HEK293 (cell line): ENCODE measurements around the gene CXorf65.

Experiments
- CTCF ChIA-PET: fragments of 350-600 bp; formaldehyde crosslinking; extraction: SDS; loops from one replicate; lab custom pipeline; 2021; ENCODE audit warnings: antibody characterized with exemption; lab: Yijun Ruan, JAX
- POLR2A ChIA-PET: fragments of 300-600 bp; formaldehyde crosslinking; extraction: SDS; loops from one replicate; lab custom pipeline; 2020; ENCODE audit warnings: antibody characterized with exemption, inconsistent platforms; lab: Yijun Ruan, JAX
- H3K27ac ChIP-seq: fragments of 200-500 bp; sonication (Bioruptor generic); 2 replicates; pipeline ENCODE4 v1.5.1; 2014; ENCODE audit warnings: low read depth, low read length, control low read depth, inconsistent platforms; ENCODE audit errors: extremely low read depth
- H3K36me3 ChIP-seq, 2 experiments: fragments of 200-500 bp in 1 of 2; sonication (Bioruptor generic) in 1 of 2; 1 replicate in 1 of 2; 2 replicates in 1 of 2; pipeline ENCODE4 v1.5.1; 2014 to 2017; ENCODE audit warnings: inconsistent platforms in 2 of 2, low read length in 2 of 2; ENCODE audit not compliant: control insufficient read depth in 2 of 2, insufficient read depth in 1 of 2
- H3K4me1 ChIP-seq: fragments of 200-500 bp; sonication (Bioruptor generic); 2 replicates; pipeline ENCODE4 v1.5.1; 2014; ENCODE audit warnings: mild to moderate bottlenecking, low read length, inconsistent platforms; ENCODE audit not compliant: control insufficient read depth, insufficient read depth
- H3K4me3 ChIP-seq: 2 replicates; pipeline ENCODE4 v1.5.1; 2011; ENCODE audit warnings: low read depth, mild to moderate bottlenecking, control low read depth, low read length, moderate library complexity
- H3K9me3 ChIP-seq: fragments of 200-500 bp; sonication (Bioruptor generic); 2 replicates; pipeline ENCODE4 v1.5.1; 2014; ENCODE audit warnings: low read depth, low read length, inconsistent platforms; ENCODE audit not compliant: control insufficient read depth, insufficient read depth
- EGR2 ChIP-seq: fragments of 450-650 bp; formaldehyde crosslinking; IDR thresholded peaks from 2 replicates; pipeline ENCODE4 v1.5.1; 2016; ENCODE audit warnings: low read depth, missing biosample characterization, missing genetic modification characterization
- GLIS1 ChIP-seq: fragments of 450-650 bp; formaldehyde crosslinking; IDR thresholded peaks from 2 replicates; pipeline ENCODE4 v1.5.1; 2016; ENCODE audit warnings: missing biosample characterization, missing genetic modification characterization
- SP2 ChIP-seq: fragments of 450-650 bp; formaldehyde crosslinking; IDR thresholded peaks from 2 replicates; pipeline ENCODE4 v1.5.1; 2016; ENCODE audit warnings: missing biosample characterization, missing genetic modification characterization
- SP7 ChIP-seq: fragments of 450-650 bp; formaldehyde crosslinking; IDR thresholded peaks from 2 replicates; pipeline ENCODE4 v1.5.1; 2016; ENCODE audit warnings: missing biosample characterization, missing genetic modification characterization
- ZBTB17 ChIP-seq: fragments of 450-650 bp; formaldehyde crosslinking; IDR thresholded peaks from 2 replicates; pipeline ENCODE4 v1.5.1; 2016; ENCODE audit warnings: missing biosample characterization, missing genetic modification characterization
- ZBTB48 ChIP-seq: fragments of 450-650 bp; formaldehyde crosslinking; IDR thresholded peaks from 2 replicates; pipeline ENCODE4 v1.5.1; 2016; ENCODE audit warnings: missing biosample characterization, missing genetic modification characterization
- ZFHX2 ChIP-seq: fragments of 450-650 bp; formaldehyde crosslinking; conservative IDR thresholded peaks from 2 replicates; pipeline ENCODE4 v1.5.1; 2016; ENCODE audit warnings: missing biosample characterization, missing genetic modification characterization
- ZIC2 ChIP-seq: fragments of 450-650 bp; formaldehyde crosslinking; IDR thresholded peaks from 2 replicates; pipeline ENCODE4 v1.5.1; 2016; ENCODE audit warnings: missing biosample characterization, missing genetic modification characterization
- ZNF112 ChIP-seq: fragments of 450-650 bp; formaldehyde crosslinking; IDR thresholded peaks from 2 replicates; pipeline ENCODE4 v1.5.0; 2017; ENCODE audit warnings: missing biosample characterization, missing genetic modification characterization
- ZNF16 ChIP-seq: fragments of 450-650 bp; formaldehyde crosslinking; IDR thresholded peaks from 2 replicates; pipeline ENCODE4 v1.5.1; 2016; ENCODE audit warnings: low read depth, missing biosample characterization, missing genetic modification characterization
- ZNF621 ChIP-seq: fragments of 450-650 bp; formaldehyde crosslinking; IDR thresholded peaks from 2 replicates; pipeline ENCODE4 v1.5.1; 2017; ENCODE audit warnings: missing biosample characterization, missing genetic modification characterization
- ZNF664 ChIP-seq: fragments of 450-650 bp; formaldehyde crosslinking; IDR thresholded peaks from 2 replicates; pipeline ENCODE4 v1.5.1; 2016; ENCODE audit warnings: missing biosample characterization, missing genetic modification characterization
- ZNF830 ChIP-seq: fragments of 450-650 bp; IDR thresholded peaks from 2 replicates; pipeline ENCODE4 v1.5.0; 2018; ENCODE audit warnings: missing biosample characterization, missing genetic modification characterization, low read depth, mild to moderate bottlenecking, moderate library complexity
- TF ChIP-seq, protein P1 (sequence below): fragments of 450-650 bp; formaldehyde crosslinking; IDR thresholded peaks from 2 replicates; pipeline ENCODE4 v1.5.1; 2016; ENCODE audit warnings: missing biosample characterization, missing genetic modification characterization
- TF ChIP-seq, protein P2 (sequence below): fragments of 450-650 bp; formaldehyde crosslinking; IDR thresholded peaks from 2 replicates; pipeline ENCODE4 v1.5.1; 2017; ENCODE audit warnings: missing biosample characterization, missing genetic modification characterization
- TF ChIP-seq, protein P3 (sequence below): fragments of 450-650 bp; formaldehyde crosslinking; IDR thresholded peaks from 2 replicates; pipeline ENCODE4 v1.5.1; 2016; ENCODE audit warnings: missing biosample characterization, missing genetic modification characterization
- TF ChIP-seq, protein P4 (sequence below): IDR thresholded peaks from 2 replicates; pipeline ENCODE4 v1.6.1; 2011; ENCODE audit warnings: mild to moderate bottlenecking, low read depth, low read length, borderline replicate concordance
- TF ChIP-seq, protein P5 (sequence below): fragments of 450-650 bp; formaldehyde crosslinking; IDR thresholded peaks from 2 replicates; pipeline ENCODE4 v1.5.1; 2016; ENCODE audit warnings: missing biosample characterization, missing genetic modification characterization

CXorf65 gene

DNA sequence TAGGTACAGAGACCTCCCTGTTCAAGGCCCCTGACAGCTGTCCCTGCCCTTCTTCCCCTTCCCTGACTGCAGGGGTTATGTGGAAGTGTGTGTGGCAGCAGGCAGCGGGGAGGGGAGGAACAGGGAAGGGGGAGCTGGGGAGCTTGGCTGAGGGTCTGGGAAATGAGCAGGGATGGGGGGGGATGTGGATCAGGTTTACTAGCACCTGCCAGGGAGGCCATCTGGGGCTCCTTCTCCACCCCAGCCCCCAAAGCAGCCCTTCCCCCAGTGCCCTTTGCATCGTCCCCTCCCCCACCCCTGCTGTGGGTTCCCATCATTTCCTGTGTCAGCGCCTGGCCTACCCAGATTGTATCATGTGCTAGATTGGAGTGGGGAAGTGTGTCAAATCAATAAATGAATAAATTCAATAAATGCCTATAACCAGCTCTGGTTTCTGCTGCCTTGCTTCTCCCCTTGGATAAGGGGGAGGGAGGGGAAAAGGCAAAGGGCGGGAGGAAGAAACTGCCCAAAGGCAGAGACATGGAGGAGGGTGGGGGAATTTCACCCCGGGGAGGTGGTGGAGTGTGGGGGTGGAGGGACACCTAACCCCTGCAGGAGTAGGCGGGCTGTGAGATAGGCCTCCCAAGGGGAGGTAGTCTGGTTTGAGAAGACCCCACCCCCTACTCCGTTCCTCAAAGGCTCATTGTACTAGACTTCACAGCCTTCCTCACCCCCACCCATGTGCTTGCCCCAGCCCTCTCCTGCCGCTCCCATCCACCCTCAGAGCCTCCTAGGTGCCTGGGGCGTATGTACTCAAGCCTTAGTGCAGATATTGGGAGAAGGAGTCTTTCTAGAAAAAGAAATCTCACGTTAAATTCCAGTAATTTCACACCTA lies 3.2 kb downstream of the CXorf65 start:
- H3K4me1 ChIP-seq = 0 out of 2 replicates have a peak, but pooled peaks cover 3% of the 10 kb centered on the region
- H3K9me3 ChIP-seq = no peaks in the 10 kb centered on the region
- peaks cover 0 to 17% of the 10 kb centered on the region in 2 experiments; a peak in 1 of 3 replicates for H3K36me3 ChIP-seq
- peak overlapping the region; percentile 32 for H3K27ac ChIP-seq
- TF ChIP-seq SP7 (tag by site-specific recombination) = 0 out of 2 replicates have a peak, but pooled peaks have one; percentile 12
- peak; percentile 42; the same call in 1 of the 2 replicates for TF ChIP-seq GLIS1 (tag by site-specific recombination)
- TF ChIP-seq ZNF830 (tag by site-specific recombination) = no peak
- peak; percentile 86 for TF ChIP-seq EGR2 (tag by site-specific recombination)
- peak; percentile 53 for TF ChIP-seq ZIC2
- TF ChIP-seq, protein P1, sequence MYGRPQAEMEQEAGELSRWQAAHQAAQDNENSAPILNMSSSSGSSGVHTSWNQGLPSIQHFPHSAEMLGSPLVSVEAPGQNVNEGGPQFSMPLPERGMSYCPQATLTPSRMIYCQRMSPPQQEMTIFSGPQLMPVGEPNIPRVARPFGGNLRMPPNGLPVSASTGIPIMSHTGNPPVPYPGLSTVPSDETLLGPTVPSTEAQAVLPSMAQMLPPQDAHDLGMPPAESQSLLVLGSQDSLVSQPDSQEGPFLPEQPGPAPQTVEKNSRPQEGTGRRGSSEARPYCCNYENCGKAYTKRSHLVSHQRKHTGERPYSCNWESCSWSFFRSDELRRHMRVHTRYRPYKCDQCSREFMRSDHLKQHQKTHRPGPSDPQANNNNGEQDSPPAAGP (tag by site-specific recombination) = 0 out of 2 replicates have a peak, but pooled peaks have one; percentile 37
- no peak for TF ChIP-seq ZBTB17
- TF ChIP-seq ZFHX2 = peak; percentile 88
- peak; percentile 85 for TF ChIP-seq ZBTB48
- TF ChIP-seq, protein P2, sequence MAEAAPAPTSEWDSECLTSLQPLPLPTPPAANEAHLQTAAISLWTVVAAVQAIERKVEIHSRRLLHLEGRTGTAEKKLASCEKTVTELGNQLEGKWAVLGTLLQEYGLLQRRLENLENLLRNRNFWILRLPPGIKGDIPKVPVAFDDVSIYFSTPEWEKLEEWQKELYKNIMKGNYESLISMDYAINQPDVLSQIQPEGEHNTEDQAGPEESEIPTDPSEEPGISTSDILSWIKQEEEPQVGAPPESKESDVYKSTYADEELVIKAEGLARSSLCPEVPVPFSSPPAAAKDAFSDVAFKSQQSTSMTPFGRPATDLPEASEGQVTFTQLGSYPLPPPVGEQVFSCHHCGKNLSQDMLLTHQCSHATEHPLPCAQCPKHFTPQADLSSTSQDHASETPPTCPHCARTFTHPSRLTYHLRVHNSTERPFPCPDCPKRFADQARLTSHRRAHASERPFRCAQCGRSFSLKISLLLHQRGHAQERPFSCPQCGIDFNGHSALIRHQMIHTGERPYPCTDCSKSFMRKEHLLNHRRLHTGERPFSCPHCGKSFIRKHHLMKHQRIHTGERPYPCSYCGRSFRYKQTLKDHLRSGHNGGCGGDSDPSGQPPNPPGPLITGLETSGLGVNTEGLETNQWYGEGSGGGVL = peak; percentile 28; the same call in 1 of the 2 replicates
- TF ChIP-seq, protein P3, sequence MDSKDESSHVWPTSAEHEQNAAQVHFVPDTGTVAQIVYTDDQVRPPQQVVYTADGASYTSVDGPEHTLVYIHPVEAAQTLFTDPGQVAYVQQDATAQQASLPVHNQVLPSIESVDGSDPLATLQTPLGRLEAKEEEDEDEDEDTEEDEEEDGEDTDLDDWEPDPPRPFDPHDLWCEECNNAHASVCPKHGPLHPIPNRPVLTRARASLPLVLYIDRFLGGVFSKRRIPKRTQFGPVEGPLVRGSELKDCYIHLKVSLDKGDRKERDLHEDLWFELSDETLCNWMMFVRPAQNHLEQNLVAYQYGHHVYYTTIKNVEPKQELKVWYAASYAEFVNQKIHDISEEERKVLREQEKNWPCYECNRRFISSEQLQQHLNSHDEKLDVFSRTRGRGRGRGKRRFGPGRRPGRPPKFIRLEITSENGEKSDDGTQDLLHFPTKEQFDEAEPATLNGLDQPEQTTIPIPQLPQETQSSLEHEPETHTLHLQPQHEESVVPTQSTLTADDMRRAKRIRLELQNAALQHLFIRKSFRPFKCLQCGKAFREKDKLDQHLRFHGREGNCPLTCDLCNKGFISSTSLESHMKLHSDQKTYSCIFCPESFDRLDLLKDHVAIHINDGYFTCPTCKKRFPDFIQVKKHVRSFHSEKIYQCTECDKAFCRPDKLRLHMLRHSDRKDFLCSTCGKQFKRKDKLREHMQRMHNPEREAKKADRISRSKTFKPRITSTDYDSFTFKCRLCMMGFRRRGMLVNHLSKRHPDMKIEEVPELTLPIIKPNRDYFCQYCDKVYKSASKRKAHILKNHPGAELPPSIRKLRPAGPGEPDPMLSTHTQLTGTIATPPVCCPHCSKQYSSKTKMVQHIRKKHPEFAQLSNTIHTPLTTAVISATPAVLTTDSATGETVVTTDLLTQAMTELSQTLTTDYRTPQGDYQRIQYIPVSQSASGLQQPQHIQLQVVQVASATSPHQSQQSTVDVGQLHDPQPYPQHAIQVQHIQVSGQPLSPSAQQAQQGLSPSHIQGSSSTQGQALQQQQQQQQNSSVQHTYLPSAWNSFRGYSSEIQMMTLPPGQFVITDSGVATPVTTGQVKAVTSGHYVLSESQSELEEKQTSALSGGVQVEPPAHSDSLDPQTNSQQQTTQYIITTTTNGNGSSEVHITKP (tag by site-specific recombination) = 0 out of 2 replicates have a peak, but pooled peaks have one; percentile 37
- peak; percentile 25 for TF ChIP-seq SP2
- TF ChIP-seq, protein P4, sequence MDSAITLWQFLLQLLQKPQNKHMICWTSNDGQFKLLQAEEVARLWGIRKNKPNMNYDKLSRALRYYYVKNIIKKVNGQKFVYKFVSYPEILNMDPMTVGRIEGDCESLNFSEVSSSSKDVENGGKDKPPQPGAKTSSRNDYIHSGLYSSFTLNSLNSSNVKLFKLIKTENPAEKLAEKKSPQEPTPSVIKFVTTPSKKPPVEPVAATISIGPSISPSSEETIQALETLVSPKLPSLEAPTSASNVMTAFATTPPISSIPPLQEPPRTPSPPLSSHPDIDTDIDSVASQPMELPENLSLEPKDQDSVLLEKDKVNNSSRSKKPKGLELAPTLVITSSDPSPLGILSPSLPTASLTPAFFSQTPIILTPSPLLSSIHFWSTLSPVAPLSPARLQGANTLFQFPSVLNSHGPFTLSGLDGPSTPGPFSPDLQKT = no peak
- H3K4me3 ChIP-seq = no peak overlapping the region
- ChIA-PET POLR2A (interaction anchor here (0.7 to 2.9 kb wide), 4 partner anchors 15 to 263 kb away, joined by 3 to 16 read pairs (median 4); partner anchors contain the start of genes MED12 and TAF1), CTCF (interaction anchor here (0.6 to 1.9 kb wide), 2 partner anchors 26 to 1676 kb away, joined by 4 to 8 read pairs; no protein-coding TSS in a partner anchor)

DNA sequence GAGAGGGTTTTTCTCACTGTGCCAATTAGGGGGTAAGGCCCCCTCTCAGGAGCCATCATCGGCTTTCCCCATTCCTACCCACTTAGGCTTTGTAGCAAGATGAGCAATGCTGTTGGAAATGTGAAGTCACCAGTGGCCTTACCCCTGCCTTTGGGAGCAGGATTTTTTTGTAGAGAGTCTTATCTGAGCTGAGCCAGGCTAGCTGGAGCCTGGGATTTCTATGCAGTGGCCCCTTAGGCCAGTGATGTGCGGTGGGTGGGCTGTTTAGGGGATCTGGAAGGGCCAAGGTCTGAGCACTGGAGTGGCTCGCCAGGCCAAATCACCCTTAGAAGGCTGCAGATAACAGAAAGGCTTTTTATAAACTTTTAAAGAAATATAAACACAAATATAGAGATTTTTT lies 4.2 kb downstream of the CXorf65 start:
- Histone ChIP-seq H3K4me3 (no peak overlapping the region), H3K36me3 (peaks cover 0 to 17% of the 10 kb centered on the region in 2 experiments; a peak in 1 of 3 replicates), H3K4me1 (peaks cover 3% of the 10 kb centered on the region; the same call in 1 of the 2 replicates), H3K9me3 (no peaks in the 10 kb centered on the region), H3K27ac (0 out of 2 replicates have a peak overlapping the region, but pooled peaks have one; percentile 32)
- ChIA-PET POLR2A (interaction anchor here (0.8 to 2.9 kb wide), 3 partner anchors 16 to 264 kb away, joined by 3 to 16 read pairs (median 5); partner anchors contain the start of genes MED12 and TAF1), CTCF (interaction anchor here (0.5 to 1.9 kb wide), 2 partner anchors 27 to 333 kb away, joined by 3 to 8 read pairs; no protein-coding TSS in a partner anchor)
- TF ChIP-seq ZNF112 (tag by site-specific recombination) (no peak), ZNF621 (tag by site-specific recombination) (no peak), ZNF664 (no peak), ZNF16 (tag by site-specific recombination) (no peak)
- TF ChIP-seq, protein P5, sequence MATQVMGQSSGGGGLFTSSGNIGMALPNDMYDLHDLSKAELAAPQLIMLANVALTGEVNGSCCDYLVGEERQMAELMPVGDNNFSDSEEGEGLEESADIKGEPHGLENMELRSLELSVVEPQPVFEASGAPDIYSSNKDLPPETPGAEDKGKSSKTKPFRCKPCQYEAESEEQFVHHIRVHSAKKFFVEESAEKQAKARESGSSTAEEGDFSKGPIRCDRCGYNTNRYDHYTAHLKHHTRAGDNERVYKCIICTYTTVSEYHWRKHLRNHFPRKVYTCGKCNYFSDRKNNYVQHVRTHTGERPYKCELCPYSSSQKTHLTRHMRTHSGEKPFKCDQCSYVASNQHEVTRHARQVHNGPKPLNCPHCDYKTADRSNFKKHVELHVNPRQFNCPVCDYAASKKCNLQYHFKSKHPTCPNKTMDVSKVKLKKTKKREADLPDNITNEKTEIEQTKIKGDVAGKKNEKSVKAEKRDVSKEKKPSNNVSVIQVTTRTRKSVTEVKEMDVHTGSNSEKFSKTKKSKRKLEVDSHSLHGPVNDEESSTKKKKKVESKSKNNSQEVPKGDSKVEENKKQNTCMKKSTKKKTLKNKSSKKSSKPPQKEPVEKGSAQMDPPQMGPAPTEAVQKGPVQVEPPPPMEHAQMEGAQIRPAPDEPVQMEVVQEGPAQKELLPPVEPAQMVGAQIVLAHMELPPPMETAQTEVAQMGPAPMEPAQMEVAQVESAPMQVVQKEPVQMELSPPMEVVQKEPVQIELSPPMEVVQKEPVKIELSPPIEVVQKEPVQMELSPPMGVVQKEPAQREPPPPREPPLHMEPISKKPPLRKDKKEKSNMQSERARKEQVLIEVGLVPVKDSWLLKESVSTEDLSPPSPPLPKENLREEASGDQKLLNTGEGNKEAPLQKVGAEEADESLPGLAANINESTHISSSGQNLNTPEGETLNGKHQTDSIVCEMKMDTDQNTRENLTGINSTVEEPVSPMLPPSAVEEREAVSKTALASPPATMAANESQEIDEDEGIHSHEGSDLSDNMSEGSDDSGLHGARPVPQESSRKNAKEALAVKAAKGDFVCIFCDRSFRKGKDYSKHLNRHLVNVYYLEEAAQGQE (tag by site-specific recombination) = no peak
